Stimulated activated CD8-positive, alpha-beta memory T cell treated with anti-CD3 and anti-CD28 coated beads, Interleukin-7, amount 100 ng/mL, for 48 hours (primary cell): ENCODE results near the gene PCDHGA6.
"Not testable (repeated sequence)": the region's sequence is repeated elsewhere in the genome, so short reads cannot be mapped to it uniquely, and the experiment has no call there.

Source experiments
- DNase-seq, 2 donors: peaks; one replicate each; pipeline ENCODE4 v3.0.0-alpha.2; 2020; ENCODE audit warnings: low read depth in 1 of 2; ENCODE audit errors: extremely low read depth in 1 of 2

Gene PCDHGA6

GRCh38 chr5:141359790-141360426 lies 13.8 kb upstream of the PCDHGA6 start, which contains the start of gene PCDHGB2:
Gene PCDHGB2, plus strand, starts transcription at chr5:141359994. Its CDS starts 142 bp downstream, at chr5:141360136.
- DNase-seq, result no peak

GRCh38 chr5:141360685-141361084 lies 13.0 kb upstream of the PCDHGA6 start:
- DNase-seq, result no peak

GRCh38 chr5:141362719-141363118 lies 11.0 kb upstream of the PCDHGA6 start:
- DNase-seq, result no peak

GRCh38 chr5:141363952-141364660 lies 9.6 kb upstream of the PCDHGA6 start, which contains the start of gene PCDHGA5:
Gene PCDHGA5, plus strand, starts transcription at chr5:141364162. Its CDS starts 169 bp downstream, at chr5:141364331.
- DNase-seq, result no peak

GRCh38 chr5:141366016-141366896 lies 7.4 kb upstream of the PCDHGA6 start:
- no peak for DNase-seq

GRCh38 chr5:141369994-141370848 lies 3.5 kb upstream of the PCDHGA6 start, which contains the start of gene PCDHGB3:
Gene PCDHGB3, plus strand, starts transcription at chr5:141370242. Its CDS starts 153 bp downstream, at chr5:141370395.
- DNase-seq, result peak in 1 of 2 donors; percentile 8

GRCh38 chr5:141371572-141372475 lies 1.9 kb upstream of the PCDHGA6 start:
- DNase-seq, result no peak

GRCh38 chr5:141374627-141375026 lies 936 bp downstream of the PCDHGA6 start:
- no peak for DNase-seq

GRCh38 chr5:141375444-141376155 lies 1.9 kb downstream of the PCDHGA6 start:
- not testable (repeated sequence) for DNase-seq

- no peak for DNase-seq
Observed at GRCh38 chr5:141382469-141383294, 9.0 kb downstream of the PCDHGA6 start, which contains the start of gene PCDHGA7. Gene PCDHGA7, plus strand, starts transcription at chr5:141382742. Its CDS starts 158 bp downstream, at chr5:141382900.

GRCh38 chr5:141383345-141383744 lies 9.7 kb downstream of the PCDHGA6 start:
- DNase-seq, result no peak

GRCh38 chr5:141384471-141385267 lies 11.0 kb downstream of the PCDHGA6 start:
- DNase-seq, result no peak

- DNase-seq, result not testable (repeated sequence)
Observed at GRCh38 chr5:141387557-141388311, 14.0 kb downstream of the PCDHGA6 start, which contains the start of gene PCDHGB4. Gene PCDHGB4, plus strand, starts transcription at chr5:141387698. Its CDS starts 187 bp downstream, at chr5:141387885.

- DNase-seq, result no peak
Observed at GRCh38 chr5:141388661-141389060, 15.0 kb downstream of the PCDHGA6 start.

GRCh38 chr5:141389153-141390042 lies 15.7 kb downstream of the PCDHGA6 start:
- no peak for DNase-seq
